Esophagus muscularis mucosa (tissue), 3 donors: ENCODE measurements around the gene TERF2IP.

ENCODE experiments used
- EP300 ChIP-seq: sonication (generic); formaldehyde crosslinking; IDR thresholded peaks from one replicate; pipeline ENCODE4 v1.6.1; 2017; ENCODE audit warnings: antibody characterized with exemption
- TF ChIP-seq, protein P1 (sequence below), 3 experiments: fragments of 200-600 bp in 2 of 3; fragments of 450-650 bp in 1 of 3; sonication (generic) in 2 of 3; IDR thresholded peaks; one replicate each; pipeline ENCODE4 v1.5.1; 2017 to 2019; ENCODE audit warnings: antibody characterized with exemption in 3 of 3, mild to moderate bottlenecking in 2 of 3, moderate library complexity in 1 of 3

DNA sequence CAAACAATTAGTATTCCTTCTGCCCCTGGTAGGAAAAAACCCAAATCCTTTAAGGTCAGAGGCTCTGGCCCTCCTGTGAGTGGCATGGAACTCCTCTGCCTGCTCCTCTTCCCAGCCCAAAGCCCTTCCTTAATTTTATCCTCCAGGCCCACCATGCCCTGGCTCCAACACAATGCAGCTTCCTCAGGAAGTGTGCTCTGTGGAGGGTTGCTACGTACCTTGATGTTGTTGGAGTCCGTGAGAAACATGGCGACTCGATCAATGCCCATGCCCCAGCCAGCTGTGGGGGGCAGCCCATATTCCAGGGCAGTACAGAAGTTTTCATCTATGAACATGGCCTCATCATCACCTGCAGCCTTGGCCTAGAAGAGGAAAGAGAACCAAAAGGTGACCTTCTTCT is 19.2 kb upstream of the TERF2IP start:
- no peak for TF ChIP-seq EP300
- TF ChIP-seq, protein P1, sequence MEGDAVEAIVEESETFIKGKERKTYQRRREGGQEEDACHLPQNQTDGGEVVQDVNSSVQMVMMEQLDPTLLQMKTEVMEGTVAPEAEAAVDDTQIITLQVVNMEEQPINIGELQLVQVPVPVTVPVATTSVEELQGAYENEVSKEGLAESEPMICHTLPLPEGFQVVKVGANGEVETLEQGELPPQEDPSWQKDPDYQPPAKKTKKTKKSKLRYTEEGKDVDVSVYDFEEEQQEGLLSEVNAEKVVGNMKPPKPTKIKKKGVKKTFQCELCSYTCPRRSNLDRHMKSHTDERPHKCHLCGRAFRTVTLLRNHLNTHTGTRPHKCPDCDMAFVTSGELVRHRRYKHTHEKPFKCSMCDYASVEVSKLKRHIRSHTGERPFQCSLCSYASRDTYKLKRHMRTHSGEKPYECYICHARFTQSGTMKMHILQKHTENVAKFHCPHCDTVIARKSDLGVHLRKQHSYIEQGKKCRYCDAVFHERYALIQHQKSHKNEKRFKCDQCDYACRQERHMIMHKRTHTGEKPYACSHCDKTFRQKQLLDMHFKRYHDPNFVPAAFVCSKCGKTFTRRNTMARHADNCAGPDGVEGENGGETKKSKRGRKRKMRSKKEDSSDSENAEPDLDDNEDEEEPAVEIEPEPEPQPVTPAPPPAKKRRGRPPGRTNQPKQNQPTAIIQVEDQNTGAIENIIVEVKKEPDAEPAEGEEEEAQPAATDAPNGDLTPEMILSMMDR (IDR thresholded peaks at IDR 0.05) = no peak
